Tibial artery (tissue), 4 donors: ENCODE measurements around the gene NCAM1.

Experiments
- DNase-seq, 2 donors: peaks; one replicate each; pipeline ENCODE4 v3.0.0-alpha.2; 2019
- H3K27ac ChIP-seq, 2 donors: fragments of 200-600 bp; sonication (generic) in 1 of 2; 1 replicate in 1 of 2; 2 replicates in 1 of 2; pipeline ENCODE4 v1.5.1; 2018 to 2019; ENCODE audit warnings: mild to moderate bottlenecking in 1 of 2
- H3K27me3 ChIP-seq, 2 donors: fragments of 200-600 bp; sonication (generic) in 1 of 2; one replicate each; pipeline versions ENCODE4 v1.5.1 to v1.6.0; 2016 to 2019
- H3K36me3 ChIP-seq, 3 donors: fragments of 200-600 bp; sonication (generic) in 2 of 3; one replicate each; pipeline ENCODE4 v1.5.1; 2016 to 2019; ENCODE audit warnings: mild to moderate bottlenecking in 2 of 3
- H3K4me1 ChIP-seq, 4 donors: fragments of 200-600 bp; sonication (generic) in 2 of 4; 1 replicate in 3 of 4; 2 replicates in 1 of 4; pipeline ENCODE4 v1.5.1; 2016 to 2019
- H3K4me3 ChIP-seq, 2 donors: fragments of 200-600 bp; sonication (generic) in 1 of 2; 1 replicate in 1 of 2; 2 replicates in 1 of 2; pipeline ENCODE4 v1.5.1; 2018 to 2019; ENCODE audit warnings: mild to moderate bottlenecking in 2 of 2
- H3K9me3 ChIP-seq, 3 donors: fragments of 200-600 bp; sonication (generic) in 1 of 3; one replicate each; pipeline ENCODE4 v1.5.1; 2016 to 2019
- CTCF ChIP-seq, 2 experiments: fragments of 200-600 bp in 1 of 2; fragments of 450-650 bp in 1 of 2; IDR thresholded peaks; one replicate each; pipeline ENCODE4 v1.5.1; 2017 to 2019; ENCODE audit warnings: antibody characterized with exemption in 2 of 2, mild to moderate bottlenecking in 1 of 2, moderate library complexity in 1 of 2
- intact Hi-C: fragments of 100-400 bp; cut with DNase I; formaldehyde crosslinking; loops from one replicate; pipeline ENCODE4 v1.15.0; 2023; ENCODE audit warnings: low total_unique reads

The NCAM1 gene

GRCh38 chr11:113163291-113164030 is 202.2 kb downstream of the NCAM1 start:
- Histone ChIP-seq H3K27ac (no peak overlapping the region), H3K27me3 (no peaks in the 10 kb centered on the region), H3K4me1 (peaks cover 0 to 14% (median 8%) of the 10 kb centered on the region in 4 donors), H3K9me3 (no peaks in the 10 kb centered on the region), H3K4me3 (no peak overlapping the region), H3K36me3 (no peaks in the 10 kb centered on the region)
- no peak for TF ChIP-seq CTCF (IDR thresholded peaks at IDR 0.05)
- peak in 1 of 2 donors; percentile 35 for DNase-seq
- intact Hi-C loops: no loop called here

DNA sequence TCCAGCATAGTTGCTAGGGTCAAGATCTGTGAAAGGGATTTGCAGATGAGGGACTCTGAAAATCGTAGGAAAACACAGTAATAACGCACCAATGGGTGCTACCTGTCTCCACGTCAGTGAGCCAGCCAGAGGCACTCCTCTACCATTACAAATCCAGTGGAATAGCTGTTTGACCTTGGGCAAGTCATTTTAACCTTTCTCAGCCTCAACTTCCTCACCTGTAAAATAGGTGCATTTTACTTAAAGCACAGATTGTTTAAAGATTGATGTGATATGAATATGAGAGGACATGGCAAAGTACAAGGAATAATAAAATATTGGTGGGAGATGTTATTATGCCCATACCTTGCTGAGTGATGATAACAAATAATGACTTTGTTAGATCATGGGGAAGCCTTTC is 205.1 kb downstream of the NCAM1 start:
- H3K9me3 ChIP-seq: no peaks in the 10 kb centered on the region
- peaks cover 0 to 14% (median 6%) of the 10 kb centered on the region in 4 donors for H3K4me1 ChIP-seq
- H3K4me3 ChIP-seq: no peak overlapping the region
- intact Hi-C loops: no loop called here
- H3K27me3 ChIP-seq: no peaks in the 10 kb centered on the region
- no peak for TF ChIP-seq CTCF (IDR thresholded peaks at IDR 0.05)
- no peaks in the 10 kb centered on the region for H3K36me3 ChIP-seq
- no peak for DNase-seq
- H3K27ac ChIP-seq: no peak overlapping the region

GRCh38 chr11:113167599-113167998 is 206.4 kb downstream of the NCAM1 start:
- intact Hi-C loops: no loop called here
- no peak overlapping the region for H3K27ac ChIP-seq
- H3K27me3 ChIP-seq: no peaks in the 10 kb centered on the region
- no peak for TF ChIP-seq CTCF (IDR thresholded peaks at IDR 0.05)
- no peaks in the 10 kb centered on the region for H3K36me3 ChIP-seq
- DNase-seq: no peak
- H3K9me3 ChIP-seq: no peaks in the 10 kb centered on the region
- H3K4me3 ChIP-seq: no peak overlapping the region
- H3K4me1 ChIP-seq: peaks cover 0 to 3% (median 0%) of the 10 kb centered on the region in 4 donors

DNA sequence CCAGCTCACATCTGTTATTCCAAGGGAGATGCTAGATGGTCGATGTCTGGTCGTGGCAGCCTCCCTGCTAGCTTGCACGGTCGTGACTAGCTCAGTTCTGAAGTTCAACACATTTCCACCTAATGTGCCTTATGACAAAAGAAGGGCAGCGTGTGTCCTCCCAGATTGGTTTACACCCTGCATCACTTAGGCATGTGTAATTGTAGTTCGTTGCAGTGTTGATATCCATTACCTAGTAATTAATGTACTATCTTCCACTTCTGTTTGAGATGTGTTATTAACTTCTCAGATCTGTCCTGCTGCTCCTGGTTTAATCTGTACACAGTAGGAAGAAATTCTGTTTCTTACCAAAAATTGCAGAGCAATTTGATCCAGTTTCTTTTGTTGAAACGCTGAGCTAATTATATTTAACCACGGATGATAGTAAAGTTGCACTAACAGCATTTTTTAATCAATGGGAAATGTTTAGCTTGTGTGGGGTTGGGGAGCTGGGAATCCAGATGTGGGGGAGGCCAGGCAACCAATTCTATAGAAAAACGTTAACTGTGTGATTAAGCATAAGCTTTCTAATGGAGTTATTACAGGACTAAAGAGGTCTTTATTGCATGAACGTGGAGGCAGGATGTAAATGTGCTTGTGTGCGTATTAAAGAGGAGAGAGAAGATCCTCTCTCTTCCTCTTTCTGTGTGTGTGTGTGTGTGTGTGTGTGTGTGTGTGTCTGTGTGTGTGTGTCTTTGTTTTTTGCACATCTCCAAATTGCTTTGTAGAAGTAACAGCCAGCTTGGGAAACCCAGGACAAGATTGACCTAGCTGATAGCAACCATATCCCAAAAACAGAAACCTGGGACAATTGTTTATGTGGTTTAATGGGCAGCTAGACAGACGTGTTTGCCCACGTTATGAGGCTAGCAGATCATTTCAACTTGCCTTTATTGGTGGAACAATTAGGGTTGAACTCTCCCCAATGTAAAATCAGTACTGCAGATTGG is 207.4 kb downstream of the NCAM1 start:
- intact Hi-C loops: no loop called here
- no peak for DNase-seq
- H3K4me3 ChIP-seq: no peak overlapping the region
- no peaks in the 10 kb centered on the region for H3K4me1 ChIP-seq
- no peaks in the 10 kb centered on the region for H3K36me3 ChIP-seq
- H3K27me3 ChIP-seq: no peaks in the 10 kb centered on the region
- H3K27ac ChIP-seq: no peak overlapping the region
- no peaks in the 10 kb centered on the region for H3K9me3 ChIP-seq
- no peak for TF ChIP-seq CTCF (IDR thresholded peaks at IDR 0.05)

GRCh38 chr11:113172382-113172951 is 211.2 kb downstream of the NCAM1 start:
- Histone ChIP-seq H3K4me3 (no peak overlapping the region), H3K36me3 (no peaks in the 10 kb centered on the region), H3K27ac (no peak overlapping the region), H3K27me3 (no peaks in the 10 kb centered on the region), H3K9me3 (no peaks in the 10 kb centered on the region), H3K4me1 (no peaks in the 10 kb centered on the region)
- no peak for TF ChIP-seq CTCF (IDR thresholded peaks at IDR 0.05)
- no peak for DNase-seq
- intact Hi-C loops: no loop called here
